Fibroblast of villous mesenchyme (primary cell): ENCODE measurements around the gene RSPH9. TPM values are rescaled to one million over a fixed set of nuclear protein-coding genes. Genes with fewer than 3 reads are reported as not detected.

Experiments used
- DNase-seq: peaks from one replicate; pipeline ENCODE4 v3.0.0-alpha.2; 2010; ENCODE audit warnings: low read depth
- H3K4me3 ChIP-seq: 2 replicates; pipeline ENCODE4 v1.5.1; 2011; ENCODE audit warnings: low read depth, mild to moderate bottlenecking, low read length
- CTCF ChIP-seq: IDR thresholded peaks from 2 replicates; pipeline ENCODE4 v1.5.1; 2012; ENCODE audit warnings: low read depth, mild to moderate bottlenecking, low read length; ENCODE audit not compliant: insufficient read depth
- total RNA-seq: library from RNA; depleted of rRNA; stranded (reverse); fragments of >200 nt; gene quantifications from 2 replicates; pipeline ENCODE4 v1.2.3, GENCODE V29; 2012

Gene RSPH9
- total RNA-seq, 1 donor = 0.86 TPM

DNA sequence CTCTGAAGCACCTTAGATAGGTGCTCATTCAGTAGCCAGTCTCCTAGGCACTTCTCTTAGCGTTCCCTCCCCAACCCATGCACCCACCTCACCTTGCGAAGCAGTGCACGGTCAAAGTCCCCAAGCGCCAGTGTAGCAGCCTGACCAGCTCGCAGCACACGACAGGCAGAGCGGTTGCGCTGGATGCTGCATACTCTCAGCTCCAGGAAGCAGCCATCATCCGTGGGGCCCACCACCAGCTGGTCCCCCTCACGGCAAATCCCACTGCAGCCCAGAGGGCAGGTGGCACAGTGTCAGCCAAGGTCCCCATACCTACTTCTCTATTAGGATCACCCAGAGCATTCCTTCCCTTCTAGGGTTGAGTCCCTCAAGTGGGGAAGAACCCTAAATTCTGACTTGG, 22.3 kb upstream of the RSPH9 start:
- TF ChIP-seq CTCF = no peak
- H3K4me3 ChIP-seq = no peak overlapping the region
- DNase-seq = no peak

DNA sequence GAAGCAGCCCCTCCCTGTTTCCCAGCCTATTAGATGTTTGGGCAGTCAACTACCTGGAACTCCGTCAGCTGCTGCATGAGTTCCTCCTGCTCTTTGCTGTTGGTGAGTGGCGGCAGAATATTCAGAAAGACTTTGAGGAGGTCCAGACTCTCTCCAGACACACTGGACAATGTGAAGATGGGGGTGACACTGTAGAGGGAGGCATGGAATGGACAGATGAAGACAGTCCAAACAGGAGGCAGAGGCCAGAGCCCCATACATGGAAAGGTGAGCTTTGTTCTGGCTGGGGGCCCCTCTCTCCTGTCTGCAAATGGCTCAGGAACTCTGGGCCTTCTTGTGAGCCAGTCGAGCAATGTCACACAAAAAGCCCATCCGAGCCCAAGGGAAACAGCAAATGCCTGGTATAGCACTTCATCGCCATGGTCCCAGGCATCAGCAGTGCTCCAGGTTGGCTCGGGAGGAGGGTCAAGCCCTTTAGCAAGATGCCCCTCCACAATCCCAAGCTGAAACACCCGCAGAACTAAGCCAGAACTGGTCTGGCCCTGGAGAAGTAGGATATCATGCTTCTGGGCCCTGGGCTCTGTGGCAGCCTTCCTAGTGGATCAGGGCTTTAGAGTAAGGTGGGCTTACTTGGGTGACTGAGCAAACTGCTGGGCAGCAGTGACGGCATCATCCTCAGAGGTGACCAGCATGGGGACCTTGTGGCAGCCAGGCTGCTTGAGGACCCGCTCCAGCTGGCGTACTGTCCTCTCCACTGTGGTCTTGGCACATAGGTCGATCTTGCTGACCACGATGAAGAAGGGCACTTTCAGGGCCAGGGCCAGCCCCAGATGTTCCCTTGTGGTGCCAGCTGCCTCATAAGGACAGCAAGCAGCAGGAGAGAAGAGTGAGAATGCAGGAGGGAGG, 20.7 kb upstream of the RSPH9 start:
- no peak overlapping the region for H3K4me3 ChIP-seq
- TF ChIP-seq CTCF = no peak
- no peak for DNase-seq

- DNase-seq = no peak
- TF ChIP-seq CTCF = no peak
- H3K4me3 ChIP-seq = no peak overlapping the region
Measured at GRCh38 chr6:43624786-43625288, 20.0 kb upstream of the RSPH9 start.

DNA sequence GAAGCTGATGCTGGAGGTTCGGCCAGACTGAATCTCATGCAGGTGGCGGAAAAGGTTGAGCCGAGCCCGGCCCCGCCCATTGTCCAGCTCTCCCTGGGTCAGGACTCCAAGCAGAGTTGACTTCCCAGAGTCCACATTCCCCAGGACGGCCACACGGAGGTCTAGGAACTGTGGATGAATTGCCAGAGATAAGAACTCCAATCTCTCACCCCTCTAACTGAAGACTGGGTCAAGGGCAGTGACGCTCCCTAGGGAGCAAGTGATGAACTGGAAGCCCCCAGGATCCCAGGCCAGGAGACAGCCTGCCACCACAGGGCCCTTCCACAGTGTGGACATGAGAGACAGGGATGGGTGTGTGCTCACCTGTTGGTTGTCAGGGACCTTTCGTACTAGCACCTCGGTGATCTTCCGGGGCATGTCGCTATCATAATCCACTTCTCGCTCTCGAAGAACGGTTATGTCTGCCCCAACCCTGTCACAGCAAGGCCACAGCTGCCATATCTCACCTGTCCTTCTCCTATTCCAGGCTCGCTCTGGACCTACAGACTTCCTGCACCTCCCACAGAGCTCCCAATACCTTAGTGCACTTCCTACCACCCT, 19.3 kb upstream of the RSPH9 start:
- no peak for DNase-seq
- TF ChIP-seq CTCF = no peak
- no peak overlapping the region for H3K4me3 ChIP-seq

GRCh38 chr6:43627008-43627825, 17.6 kb upstream of the RSPH9 start:
- DNase-seq = peak; percentile 97
- H3K4me3 ChIP-seq = peak overlapping the region; percentile 95
- no peak for TF ChIP-seq CTCF

- DNase-seq = peak; percentile 63
- no peak for TF ChIP-seq CTCF
- peak overlapping the region; percentile 95 for H3K4me3 ChIP-seq
Measured at GRCh38 chr6:43628393-43629103, 16.3 kb upstream of the RSPH9 start.
